IMR-90 (cell line): ENCODE data around the gene ZDHHC11B. TPM values are rescaled to one million over a fixed set of nuclear protein-coding genes. Genes with fewer than 3 reads are reported as not detected.
A peak's percentile ranks its signal among the peaks of the same experiment; 100 is the strongest.

ENCODE experiments used
- ATAC-seq: fragments of 200-7000 bp; cut with Tn5 transposase; 2 replicates; pipeline ENCODE4 v1.9.1; 2020; ENCODE audit warnings: low read depth, mild to moderate bottlenecking, moderate library complexity
- BruUV-seq: library from RNA; stranded (reverse); fragments of 400-500 nt; replicated peaks from 2 replicates; lab custom pipeline; 2021; lab: Mats Ljungman, UMichigan
- CTCF ChIA-PET: fragments of 300-600 bp; formaldehyde crosslinking; extraction: SDS; loops from one replicate; lab custom pipeline; 2021; ENCODE audit warnings: antibody characterized with exemption; lab: Yijun Ruan, JAX
- POLR2A ChIA-PET: fragments of 300-600 bp; sonication (Branson Sonifier 250); formaldehyde crosslinking; loops from one replicate; lab custom pipeline; 2022; ENCODE audit warnings: antibody characterized with exemption; ENCODE audit not compliant: unreplicated experiment; lab: Charles Lee
- DNase-seq: peaks from one replicate; pipeline ENCODE4 v3.0.0; 2013
- H2AFZ ChIP-seq: replicated peaks from 2 replicates; pipeline ENCODE3; 2013; ENCODE audit warnings: low read length, mild to moderate bottlenecking; ENCODE audit not compliant: poor library complexity
- H2AK5ac ChIP-seq: 2 replicates; pipeline ENCODE4 v1.6.1; 2013; ENCODE audit warnings: low read depth, low read length, inconsistent platforms
- H2AK9ac ChIP-seq: replicated peaks from 2 replicates; pipeline ENCODE3; 2013; ENCODE audit warnings: mild to moderate bottlenecking, low read depth, low read length, moderate library complexity; ENCODE audit not compliant: poor library complexity
- H2BK120ac ChIP-seq: 2 replicates; pipeline ENCODE4 v1.6.1; 2013; ENCODE audit warnings: low read depth, low read length, inconsistent platforms
- H2BK15ac ChIP-seq: 3 replicates; pipeline ENCODE4 v1.6.1; 2013; ENCODE audit warnings: low read depth, low read length, inconsistent platforms
- H2BK20ac ChIP-seq: 2 replicates; pipeline ENCODE4 v1.6.1; 2013; ENCODE audit warnings: low read depth, mild to moderate bottlenecking, inconsistent platforms, low read length, moderate library complexity
- H2BK5ac ChIP-seq: 2 replicates; pipeline ENCODE4 v1.6.1; 2013; ENCODE audit warnings: mild to moderate bottlenecking, low read depth, low read length, inconsistent platforms; ENCODE audit not compliant: poor library complexity, severe bottlenecking
- H3K14ac ChIP-seq: replicated peaks from 2 replicates; pipeline ENCODE4 v1.6.1; 2013; ENCODE audit warnings: low read depth, low read length, inconsistent platforms
- H3K18ac ChIP-seq: 2 replicates; pipeline ENCODE4 v1.6.1; 2013; ENCODE audit warnings: low read depth, low read length, control low read depth
- H3K23ac ChIP-seq: 2 replicates; pipeline ENCODE4 v1.6.1; 2013; ENCODE audit warnings: low read depth, low read length, inconsistent platforms
- H3K27ac ChIP-seq: 2 replicates; pipeline ENCODE4 v1.5.1; 2013; ENCODE audit warnings: mild to moderate bottlenecking, control low read depth, low read length; ENCODE audit not compliant: insufficient read depth
- H3K27me3 ChIP-seq: 2 replicates; pipeline ENCODE4 v1.6.1; 2013; ENCODE audit warnings: low read length; ENCODE audit not compliant: control insufficient read depth, insufficient read depth
- H3K36me3 ChIP-seq: 2 replicates; pipeline ENCODE4 v1.6.1; 2013; ENCODE audit warnings: low read length, mixed read lengths; ENCODE audit not compliant: control insufficient read depth, insufficient read depth
- H3K4ac ChIP-seq: 2 replicates; pipeline ENCODE4 v1.6.1; 2013; ENCODE audit warnings: low read depth, low read length, inconsistent platforms
- H3K4me1 ChIP-seq: 2 replicates; pipeline ENCODE4 v1.6.1; 2013; ENCODE audit warnings: low read length, mixed read lengths; ENCODE audit not compliant: control insufficient read depth, insufficient read depth
- H3K4me2 ChIP-seq: 2 replicates; pipeline ENCODE4 v1.6.1; 2013; ENCODE audit warnings: low read depth, mild to moderate bottlenecking, control low read depth, low read length, moderate library complexity
- H3K4me3 ChIP-seq: 2 replicates; pipeline ENCODE4 v1.5.1; 2013; ENCODE audit warnings: low read depth, mild to moderate bottlenecking, control low read depth, low read length, moderate library complexity; ENCODE audit not compliant: insufficient read depth
- H3K56ac ChIP-seq: 2 replicates; pipeline ENCODE4 v1.6.1; 2013; ENCODE audit warnings: low read length, inconsistent platforms; ENCODE audit not compliant: insufficient read depth; ENCODE audit errors: extremely low read depth
- H3K79me1 ChIP-seq, 2 experiments: 2 replicates each; pipeline ENCODE4 v1.6.1; 2013; ENCODE audit warnings: low read length in 2 of 2, inconsistent platforms in 1 of 2, low read depth in 1 of 2
- H3K9ac ChIP-seq: 2 replicates; pipeline ENCODE4 v1.6.1; 2013; ENCODE audit warnings: low read depth, low read length, control low read depth
- H3K9me1 ChIP-seq: 2 replicates; pipeline ENCODE4 v1.6.1; 2013; ENCODE audit warnings: low read length, inconsistent platforms; ENCODE audit not compliant: insufficient read depth
- H3K9me3 ChIP-seq: 2 replicates; pipeline ENCODE4 v1.6.1; 2013; ENCODE audit warnings: low read length; ENCODE audit not compliant: control insufficient read depth, insufficient read depth
- H4K20me1 ChIP-seq: 2 replicates; pipeline ENCODE4 v1.6.1; 2013; ENCODE audit warnings: low read length, inconsistent platforms; ENCODE audit not compliant: insufficient read depth
- H4K5ac ChIP-seq: 2 replicates; pipeline ENCODE4 v1.6.1; 2013; ENCODE audit warnings: mild to moderate bottlenecking, low read depth, low read length, control low read depth
- H4K8ac ChIP-seq, 2 experiments: 2 replicates each; pipeline ENCODE4 v1.6.1; 2013; ENCODE audit warnings: low read depth in 2 of 2, low read length in 2 of 2, control low read depth in 1 of 2, inconsistent platforms in 1 of 2
- H4K91ac ChIP-seq: 2 replicates; pipeline ENCODE4 v1.6.1; 2013; ENCODE audit warnings: low read depth, low read length, inconsistent platforms; ENCODE audit not compliant: insufficient read depth
- BHLHE40 ChIP-seq: fragments of 150-350 bp; IDR thresholded peaks from 2 replicates; pipeline ENCODE4 v1.6.1; 2016; ENCODE audit warnings: mild to moderate bottlenecking, low read depth, low read length
- MXI1 ChIP-seq: IDR thresholded peaks from 2 replicates; pipeline ENCODE4 v1.6.1; 2012; ENCODE audit warnings: low read depth, mild to moderate bottlenecking, low read length, moderate library complexity, borderline replicate concordance
- WGBS, 2 experiments: methylation state at CpG; one replicate each; pipeline versions ENCODE4 v1.1.5 to v1.1.7; 2013; ENCODE audit warnings: missing lambda C conversion rate in 2 of 2; ENCODE audit not compliant: insufficient read length in 1 of 2; ENCODE audit errors: extremely low coverage in 2 of 2; 5-methylcytosine and 5-hydroxymethylcytosine counted together
- dilution Hi-C: fragments of 300-500 bp; cut with HindIII; formaldehyde crosslinking; loops from one replicate; pipeline ENCODE4 v1.14.3; 2018; ENCODE audit warnings: low sequenced_read_pairs; ENCODE audit not compliant: unreplicated experiment
- in situ Hi-C: fragments of 300-500 bp; cut with MboI; formaldehyde crosslinking; loops from 3 replicates; pipeline ENCODE4 v1.14.3; 2019; ENCODE audit warnings: low sequenced_read_pairs, inconsistent platforms, mixed read lengths
- intact Hi-C: fragments of 100-400 bp; cut with micrococcal nuclease; formaldehyde crosslinking; loops from 2 replicates; pipeline ENCODE4 v1.10.0; 2022
- polyA plus RNA-seq, 3 experiments: library from polyadenylated mRNA; depleted of rRNA; stranded (reverse); fragments of >200 nt; gene quantifications; 2 replicates each; pipeline ENCODE4 v1.2.3, GENCODE V29; 2012; ENCODE audit warnings: low replicate concordance in 1 of 3
- total RNA-seq: library from RNA; depleted of rRNA; stranded (reverse); fragments of >200 nt; gene quantifications from 2 replicates; pipeline ENCODE4 v1.2.3, GENCODE V29; 2012

ZDHHC11B gene
- total and polyA plus RNA-seq, 2 of the 4 experiments (the other 2 are of a cell fraction) = 0.12 TPM; not detected in 1

DNA sequence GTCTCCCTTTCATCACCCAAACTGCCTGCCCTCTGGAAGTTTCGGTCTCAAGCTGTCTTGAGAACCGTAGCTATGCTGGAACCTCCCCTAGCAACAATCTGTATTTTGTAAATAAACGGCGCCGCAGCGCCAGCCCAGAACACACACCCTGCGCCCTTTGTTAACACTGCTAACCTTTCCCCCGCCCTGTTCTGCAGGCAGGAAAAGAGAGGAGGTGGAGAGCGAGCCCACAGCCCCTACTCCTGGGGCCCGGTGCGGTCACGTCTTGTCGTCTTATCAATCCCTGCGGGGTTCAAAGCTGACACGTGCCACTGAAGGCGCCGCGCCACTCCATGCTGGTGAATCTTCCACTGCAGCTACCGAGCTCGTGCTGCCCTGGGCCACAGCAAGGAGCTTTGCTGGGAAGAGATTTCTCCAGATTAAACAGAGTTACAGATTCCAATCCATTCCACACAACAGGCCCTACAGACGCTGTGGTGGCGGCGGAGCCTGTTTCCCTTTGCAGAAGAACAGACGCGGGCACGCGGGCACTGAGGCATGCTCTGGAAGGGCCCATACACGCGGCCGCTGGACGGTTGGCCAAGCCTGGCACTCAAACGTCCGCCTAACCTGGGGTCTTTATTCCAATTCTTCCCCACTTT is 25.3 kb downstream of the ZDHHC11B start:
- H3K36me3 ChIP-seq = no peaks in the 10 kb centered on the region
- no peak overlapping the region for H4K5ac ChIP-seq
- TF ChIP-seq MXI1 (no peak), BHLHE40 (0 out of 2 replicates have a peak, but pooled peaks have one; percentile 24)
- DNase-seq = no peak
- H3K9me1 ChIP-seq = no peaks in the 10 kb centered on the region; the same call in 1 of the 2 replicates
- no peak overlapping the region for H2AK9ac ChIP-seq
- H2BK120ac ChIP-seq = no peak overlapping the region
- ChIA-PET POLR2A (no interaction called here), CTCF (no interaction called here)
- in situ Hi-C loops (no loop called here), intact Hi-C loops (no loop called here), dilution Hi-C loops (no loop called here)
- no peak overlapping the region for H4K91ac ChIP-seq
- no peak overlapping the region for H3K4me2 ChIP-seq
- WGBS, 2 experiments = 50% methylated on average over 21 of the region's 33 CpGs; no CpG with 5 or more reads in 1 of the 2 experiments
- no peak overlapping the region for H3K14ac ChIP-seq
- no peak overlapping the region for H3K9ac ChIP-seq
- H2AFZ ChIP-seq = peak overlapping the region; percentile 24
- no peak overlapping the region for H2AK5ac ChIP-seq
- H3K4ac ChIP-seq = no peak overlapping the region
- no peak overlapping the region for H3K27ac ChIP-seq
- no peak overlapping the region for H3K18ac ChIP-seq
- H3K4me1 ChIP-seq = no peaks in the 10 kb centered on the region
- H3K23ac ChIP-seq = no peak overlapping the region
- no peak overlapping the region for H2BK20ac ChIP-seq
- H4K8ac ChIP-seq = no peak overlapping the region
- no peaks in the 10 kb centered on the region for H4K20me1 ChIP-seq
- H3K9me3 ChIP-seq = peaks cover 2% of the 10 kb centered on the region; the same call in 1 of the 2 replicates
- H2BK5ac ChIP-seq = no peak overlapping the region
- no peak overlapping the region for H3K4me3 ChIP-seq
- ATAC-seq = peak; percentile 42
- peaks cover 35% of the 10 kb centered on the region for H3K27me3 ChIP-seq
- H2BK15ac ChIP-seq = no peak overlapping the region
- no peak overlapping the region for H3K56ac ChIP-seq
- BruUV-seq = no TSS peak
- H3K79me1 ChIP-seq = no peaks in the 10 kb centered on the region
